HCT116 (cell line): ENCODE results near the gene EVI5L. TPM values are rescaled to one million over a fixed set of nuclear protein-coding genes. Genes with fewer than 3 reads are reported as not detected.

ENCODE experiments used
- ATAC-seq: fragments of 200-7000 bp; cut with Tn5 transposase; 2 replicates; pipeline ENCODE4 v1.9.1; 2020; ENCODE audit warnings: mild to moderate bottlenecking, moderate library complexity
- BruUV-seq: library from RNA; stranded (reverse); fragments of 400-500 nt; replicated peaks from 2 replicates; lab custom pipeline; 2021; lab: Mats Ljungman, UMichigan
- CTCF ChIA-PET: fragments of 300-600 bp; sonication (Branson Sonifier 250); formaldehyde crosslinking; loops from one replicate; lab custom pipeline; 2021; ENCODE audit warnings: antibody characterized with exemption; lab: Charles Lee
- POLR2A ChIA-PET: fragments of 300-600, 350-600 bp; sonication (Branson Sonifier 250); formaldehyde crosslinking; loops from one replicate; lab custom pipeline; 2021; ENCODE audit warnings: antibody characterized with exemption; lab: Charles Lee
- RAD21 ChIA-PET, 2 experiments: fragments of 300-600 bp; sonication (Branson Sonifier 250); formaldehyde crosslinking; loops; one replicate each; lab custom pipeline; 2023; ENCODE audit warnings: low total read pairs in 2 of 2; ENCODE audit not compliant: uncharacterized antibody in 2 of 2, unreplicated experiment in 2 of 2, low non-redundant PET in 1 of 2; lab: Charles Lee
- DNase-seq: peaks from one replicate; pipeline ENCODE4 v3.0.0-alpha.2; 2010; ENCODE audit warnings: low read depth, low spot score
- H2AFZ ChIP-seq: fragments of 200-600 bp; shearing (Covaris generic), sonication (generic); 2 replicates; pipeline ENCODE4 v1.6.1; 2017; ENCODE audit warnings: low read depth, mixed run types, mixed read lengths, antibody characterized with exemption, low read length; ENCODE audit not compliant: poor library complexity, severe bottlenecking
- H3K27ac ChIP-seq: 2 replicates; pipeline ENCODE4 v1.5.1; 2012; ENCODE audit warnings: low read depth, low read length
- H3K27me3 ChIP-seq: fragments of 200-600 bp; sonication (generic); 2 replicates; pipeline ENCODE4 v1.6.1; 2016; ENCODE audit warnings: mixed run types, low read length, mixed read lengths; ENCODE audit not compliant: insufficient read depth
- H3K36me3 ChIP-seq, 2 experiments: fragments of 200-500 bp in 1 of 2; fragments of 200-600 bp in 1 of 2; sonication (Bioruptor generic) in 1 of 2; sonication (generic) in 1 of 2; 2 replicates each; pipeline versions ENCODE4 v1.5.1 to v1.6.1; 2014 to 2016; ENCODE audit warnings: low read length in 2 of 2, inconsistent platforms in 1 of 2, mixed read lengths in 1 of 2, mixed run types in 1 of 2; ENCODE audit not compliant: insufficient read depth in 2 of 2, control insufficient read depth in 1 of 2
- H3K4me1 ChIP-seq, 2 experiments: fragments of 200-600 bp in 1 of 2; sonication (generic) in 1 of 2; 2 replicates each; pipeline versions ENCODE4 v1.5.1 to v1.6.1; 2012 to 2017; ENCODE audit warnings: low read length in 2 of 2, inconsistent platforms in 1 of 2, mild to moderate bottlenecking in 1 of 2, mixed read lengths in 1 of 2, mixed run types in 1 of 2, moderate library complexity in 1 of 2; ENCODE audit not compliant: insufficient read depth in 2 of 2, control insufficient read depth in 1 of 2
- H3K4me2 ChIP-seq: fragments of 200-600 bp; sonication (generic); 2 replicates; pipeline ENCODE4 v1.6.1; 2017; ENCODE audit warnings: mixed run types, low read length, mixed read lengths
- H3K4me3 ChIP-seq, 2 experiments: fragments of 200-600 bp in 1 of 2; sonication (generic) in 1 of 2; replicated peaks in 1 of 2; 2 replicates each; pipeline ENCODE4 v1.5.1; 2011 to 2016; ENCODE audit warnings: low read length in 2 of 2, control low read depth in 1 of 2, low read depth in 1 of 2, mild to moderate bottlenecking in 1 of 2, mixed read lengths in 1 of 2, mixed run types in 1 of 2
- H3K79me2 ChIP-seq: fragments of 200-600 bp; sonication (generic); 2 replicates; pipeline ENCODE4 v1.6.1; 2017; ENCODE audit warnings: mild to moderate bottlenecking, mixed run types, low read length, moderate library complexity, mixed read lengths; ENCODE audit not compliant: insufficient read depth
- H3K9ac ChIP-seq: fragments of 200-600 bp; sonication (generic); 2 replicates; pipeline ENCODE4 v1.6.1; 2016; ENCODE audit warnings: low read length, mixed read lengths
- H3K9me2 ChIP-seq: fragments of 200-600 bp; sonication (generic), shearing (Covaris generic); 2 replicates; pipeline ENCODE4 v1.6.1; 2017; ENCODE audit warnings: mixed run types, mild to moderate bottlenecking, moderate library complexity; ENCODE audit not compliant: insufficient read depth
- H3K9me3 ChIP-seq, 2 experiments: fragments of 200-500 bp in 1 of 2; fragments of 200-600 bp in 1 of 2; sonication (Bioruptor generic) in 1 of 2; sonication (generic) in 1 of 2; 2 replicates each; pipeline ENCODE4 v1.6.1; 2014 to 2017; ENCODE audit warnings: low read length in 2 of 2, mixed read lengths in 2 of 2, inconsistent platforms in 1 of 2, low read depth in 1 of 2, mild to moderate bottlenecking in 1 of 2, mixed run types in 1 of 2, moderate library complexity in 1 of 2; ENCODE audit not compliant: control insufficient read depth in 1 of 2, insufficient read depth in 1 of 2
- H4K20me1 ChIP-seq: fragments of 200-600 bp; sonication (generic), shearing (Covaris generic); 2 replicates; pipeline ENCODE4 v1.6.1; 2017; ENCODE audit warnings: mixed run types, mild to moderate bottlenecking, moderate library complexity; ENCODE audit not compliant: insufficient read depth
- CTCF ChIP-seq, 3 experiments: fragments of 200-600 bp in 1 of 3; sonication (generic) in 1 of 3; IDR thresholded peaks in 2 of 3; conservative IDR thresholded peaks in 1 of 3; 2 replicates each; pipeline ENCODE4 v1.5.1; 2012 to 2017; ENCODE audit warnings: low read depth in 2 of 3, low read length in 2 of 3, antibody characterized with exemption in 1 of 3, borderline replicate concordance in 1 of 3, control low read depth in 1 of 3, mild to moderate bottlenecking in 1 of 3, mixed read lengths in 1 of 3, mixed run types in 1 of 3, moderate library complexity in 1 of 3; ENCODE audit not compliant: insufficient read depth in 1 of 3
- EZH2phosphoT487 ChIP-seq: fragments of 200-600 bp; IDR thresholded peaks from 2 replicates; pipeline ENCODE4 v1.6.1; 2018; ENCODE audit warnings: antibody characterized with exemption, borderline replicate concordance
- JUND ChIP-seq: IDR thresholded peaks from 2 replicates; pipeline ENCODE4 v1.6.1; 2012
- MAX ChIP-seq: IDR thresholded peaks from 2 replicates; pipeline ENCODE4 v1.6.1; 2012
- POLR2A ChIP-seq: IDR thresholded peaks from 2 replicates; pipeline ENCODE4 v1.7.0; 2011; ENCODE audit warnings: borderline replicate concordance; ENCODE audit not compliant: insufficient read depth, insufficient read length; ENCODE audit errors: extremely low read depth
- POLR2AphosphoS5 ChIP-seq: IDR thresholded peaks from 2 replicates; pipeline ENCODE4 v1.6.1; 2011; ENCODE audit warnings: mild to moderate bottlenecking, low read depth, low read length, moderate library complexity
- RAD21 ChIP-seq: IDR thresholded peaks from 2 replicates; pipeline ENCODE4 v1.6.1; 2012; ENCODE audit warnings: low read depth, mild to moderate bottlenecking
- SIN3A ChIP-seq: IDR thresholded peaks from 2 replicates; pipeline ENCODE4 v1.6.1; 2012; ENCODE audit warnings: low read depth
- SP1 ChIP-seq: IDR thresholded peaks from 2 replicates; pipeline ENCODE4 v1.6.1; 2012; ENCODE audit warnings: low read depth
- SRF ChIP-seq: IDR thresholded peaks from 2 replicates; pipeline ENCODE4 v1.6.1; 2012; ENCODE audit warnings: low read depth
- ZBTB33 ChIP-seq: IDR thresholded peaks from 2 replicates; pipeline ENCODE4 v1.6.1; 2011; ENCODE audit warnings: mild to moderate bottlenecking, low read length, moderate library complexity; ENCODE audit not compliant: insufficient replicate concordance; ENCODE audit errors: extremely low read depth
- ZFX ChIP-seq: fragments of 450-650 bp; IDR thresholded peaks from 2 replicates; pipeline ENCODE4 v1.6.1; 2017
- ZNF274 ChIP-seq: fragments of 200-500 bp; sonication (Bioruptor generic); IDR thresholded peaks from 2 replicates; pipeline ENCODE4 v1.6.1; 2014; ENCODE audit warnings: mild to moderate bottlenecking, low read depth, low read length, inconsistent platforms
- intact Hi-C: fragments of 100-400 bp; cut with micrococcal nuclease; formaldehyde crosslinking; loops from 2 replicates; pipeline ENCODE4 v1.10.0; 2022
- total RNA-seq: library from RNA; stranded (reverse); gene quantifications from one replicate; pipeline ENCODE4 v1.2.1, GENCODE V29; 2021; ENCODE audit not compliant: unreplicated experiment

The EVI5L gene
- total RNA-seq, 1 experiment from 2014 or later = 15.0 TPM

- TF ChIP-seq ZBTB33 = no peak
- no peak for TF ChIP-seq POLR2A
- TF ChIP-seq ZFX = no peak
- no peak for TF ChIP-seq CTCF (IDR thresholded peaks at IDR 0.05 in 2 of 3, conservative IDR thresholded peaks at IDR 0.05 in 1 of 3; ENCODE audit: borderline replicate concordance in 1 of 3, insufficient read depth in 1 of 3, low read depth in 2 of 3, low read length in 2 of 3)
- no peak for TF ChIP-seq JUND
- no peak for TF ChIP-seq SRF
- TF ChIP-seq SIN3A = no peak
- TF ChIP-seq POLR2AphosphoS5 = no peak
- no peak for TF ChIP-seq RAD21
Measured at GRCh38 chr19:7832781-7833180, 2.8 kb downstream of the EVI5L start (continued).

- Histone ChIP-seq H3K27me3 (no peaks in the 10 kb centered on the region), H3K27ac (peak overlapping the region; percentile 81), H4K20me1 (no peaks in the 10 kb centered on the region), H3K4me2 (peak overlapping the region; percentile 82), H3K4me1 (peaks cover 60 to 89% of the 10 kb centered on the region in 2 experiments), H3K4me3 (peak overlapping the region; percentile 4 to 49), H3K9me3 (no peaks in the 10 kb centered on the region), H2AFZ (no peak overlapping the region), H3K36me3 (no peaks in the 10 kb centered on the region), H3K79me2 (no peaks in the 10 kb centered on the region; the same call in 1 of the 2 replicates), H3K9ac (peak overlapping the region; percentile 60), H3K9me2 (no peaks in the 10 kb centered on the region)
- POLR2A ChIA-PET = no interaction called here
- BruUV-seq = no TSS peak
- ATAC-seq = peak; percentile 46
- TF ChIP-seq ZNF274 = no peak
- no peak for TF ChIP-seq EZH2phosphoT487
- peak; percentile 78 for TF ChIP-seq MAX
- TF ChIP-seq POLR2AphosphoS5 = peak; percentile 58
- peak; percentile 49 for TF ChIP-seq POLR2A
- peak; percentile 29 for TF ChIP-seq SP1
- intact Hi-C loops = no loop called here
- CTCF ChIA-PET = interaction anchor here (1.3 kb wide), 1 partner anchor 20 kb away, joined by 4 read pairs; no protein-coding TSS in a partner anchor
- peak; percentile 93 for DNase-seq
- RAD21 ChIA-PET = no interaction called here
Measured at GRCh38 chr19:7833225-7834099, 3.4 kb downstream of the EVI5L start.
